CD14-positive monocyte (primary cell): ENCODE results near the gene PAX9. TPM values are rescaled to one million over a fixed set of nuclear protein-coding genes. Genes with fewer than 3 reads are reported as not detected.

Experiments used
- DNase-seq, 3 donors: peaks; one replicate each; pipeline ENCODE4 v3.0.0-alpha.2; 2011 to 2022
- H2AFZ ChIP-seq: 2 replicates; pipeline ENCODE4 v1.6.0; 2012; ENCODE audit warnings: mild to moderate bottlenecking, low read depth, low read length, inconsistent platforms; ENCODE audit not compliant: insufficient read depth, poor library complexity, severe bottlenecking
- H3K27ac ChIP-seq, 2 donors: 1 replicate in 1 of 2; 2 replicates in 1 of 2; pipeline ENCODE4 v1.5.1; 2012 to 2013; ENCODE audit warnings: low read length in 2 of 2, control low read depth in 1 of 2, inconsistent platforms in 1 of 2, low read depth in 1 of 2, mild to moderate bottlenecking in 1 of 2
- H3K27me3 ChIP-seq, 2 donors: one replicate each; pipeline versions ENCODE4 v1.6.0 to v1.6.1; 2011 to 2013; ENCODE audit warnings: low read length in 2 of 2; ENCODE audit not compliant: control insufficient read depth in 2 of 2, insufficient read depth in 2 of 2
- H3K36me3 ChIP-seq, 2 donors: replicated peaks in 1 of 2; 1 replicate in 1 of 2; 2 replicates in 1 of 2; pipeline versions ENCODE4 v1.5.1 to v1.6.1; 2012 to 2013; ENCODE audit warnings: low read length in 2 of 2, control low read depth in 1 of 2, inconsistent platforms in 1 of 2, mild to moderate bottlenecking in 1 of 2; ENCODE audit not compliant: insufficient read depth in 2 of 2, control insufficient read depth in 1 of 2
- H3K4me1 ChIP-seq, 2 donors: 1 replicate in 1 of 2; 2 replicates in 1 of 2; pipeline versions ENCODE4 v1.5.1 to v1.6.1; 2012 to 2013; ENCODE audit warnings: low read length in 2 of 2, control low read depth in 1 of 2, inconsistent platforms in 1 of 2, mild to moderate bottlenecking in 1 of 2, moderate library complexity in 1 of 2; ENCODE audit not compliant: insufficient read depth in 2 of 2, control insufficient read depth in 1 of 2
- H3K4me2 ChIP-seq: replicated peaks from 2 replicates; pipeline ENCODE3; 2012; ENCODE audit warnings: low read length, moderate library complexity, mild to moderate bottlenecking; ENCODE audit not compliant: poor library complexity, severe bottlenecking; ENCODE audit errors: extremely low read depth
- H3K4me3 ChIP-seq, 3 experiments: fragments of 200-600 bp in 1 of 3; sonication (generic) in 1 of 3; replicated peaks in 1 of 3; 1 replicate in 2 of 3; 2 replicates in 1 of 3; pipeline ENCODE4 v1.5.1; 2011 to 2013; ENCODE audit warnings: low read length in 3 of 3, mild to moderate bottlenecking in 3 of 3, control low read depth in 2 of 3, low read depth in 2 of 3, inconsistent platforms in 1 of 3, moderate library complexity in 1 of 3
- H3K79me2 ChIP-seq: 2 replicates; pipeline ENCODE4 v1.6.0; 2012; ENCODE audit warnings: mild to moderate bottlenecking, control low read depth, inconsistent platforms, low read length, moderate library complexity; ENCODE audit not compliant: insufficient read depth
- H3K9ac ChIP-seq: 2 replicates; pipeline ENCODE4 v1.6.0; 2017; ENCODE audit warnings: low read length, mild to moderate bottlenecking; ENCODE audit not compliant: insufficient read depth, poor library complexity, severe bottlenecking
- H3K9me3 ChIP-seq, 2 donors: replicated peaks in 1 of 2; 1 replicate in 1 of 2; 2 replicates in 1 of 2; pipeline versions ENCODE4 v1.5.1 to v1.6.1; 2012 to 2013; ENCODE audit warnings: low read length in 2 of 2, control low read depth in 1 of 2; ENCODE audit not compliant: control insufficient read depth in 1 of 2, insufficient read depth in 1 of 2
- H4K20me1 ChIP-seq: 2 replicates; pipeline ENCODE4 v1.6.0; 2012; ENCODE audit warnings: mild to moderate bottlenecking, low read length, control low read depth, moderate library complexity; ENCODE audit not compliant: insufficient read depth
- H3K27ac Mint-ChIP-seq, 7 donors: one replicate each; pipeline ENCODE4 v1.8.0; 2020; ENCODE audit warnings: mild to moderate bottlenecking in 7 of 7, mixed read lengths in 7 of 7, moderate library complexity in 6 of 7, inconsistent platforms in 2 of 7
- H3K27me3 Mint-ChIP-seq, 3 donors: one replicate each; pipeline ENCODE4 v1.8.0; 2021 to 2022; ENCODE audit warnings: low read depth in 3 of 3, mild to moderate bottlenecking in 3 of 3, mixed read lengths in 3 of 3, moderate library complexity in 3 of 3, inconsistent platforms in 1 of 3
- H3K36me3 Mint-ChIP-seq, 2 donors: one replicate each; pipeline ENCODE4 v1.8.0; 2020; ENCODE audit warnings: mixed read lengths in 2 of 2, inconsistent platforms in 1 of 2, mild to moderate bottlenecking in 1 of 2
- H3K4me1 Mint-ChIP-seq: one replicate; pipeline ENCODE4 v1.8.0; 2020; ENCODE audit warnings: mild to moderate bottlenecking, mixed read lengths
- H3K4me3 Mint-ChIP-seq, 2 donors: one replicate each; pipeline ENCODE4 v1.8.0; 2020; ENCODE audit warnings: mild to moderate bottlenecking in 2 of 2, mixed read lengths in 2 of 2, moderate library complexity in 1 of 2
- H3K9me3 Mint-ChIP-seq, 7 donors: one replicate each; pipeline ENCODE4 v1.8.0; 2020 to 2022; ENCODE audit warnings: mixed read lengths in 7 of 7, mild to moderate bottlenecking in 6 of 7, moderate library complexity in 6 of 7, inconsistent platforms in 2 of 7
- WGBS: methylation state at CpG from one replicate; pipeline ENCODE4 v1.1.5; 2013; ENCODE audit warnings: missing lambda C conversion rate; ENCODE audit not compliant: insufficient coverage; 5-methylcytosine and 5-hydroxymethylcytosine counted together
- intact Hi-C, 2 donors: fragments of 100-400 bp; cut with micrococcal nuclease; formaldehyde crosslinking; loops; one replicate each; pipeline versions ENCODE4 v1.15.0 to v1.15.1; 2023
- polyA minus RNA-seq: library from RNA; depleted of rRNA, polyadenylated mRNA; stranded (reverse); fragments of >200 nt; gene quantifications from 2 replicates; pipeline ENCODE4 v1.2.3, GENCODE V29; 2012
- polyA plus RNA-seq, 3 donors: library from polyadenylated mRNA; depleted of rRNA in 1 of 3; unstranded in 2 of 3; stranded (reverse) in 1 of 3; fragments of 300-500 nt in 2 of 3; fragments of >200 nt in 1 of 3; fragmentation: Illumina TruSeq in 2 of 3; gene quantifications; 1 replicate in 2 of 3; 2 replicates in 1 of 3; pipeline ENCODE4 v1.2.3, GENCODE V29; 2012 to 2021
- total RNA-seq, 12 experiments: library from RNA in 1 of 12; stranded (reverse) in 1 of 12; fragments of 120-200 nt in 1 of 12; gene quantifications; one replicate each; pipeline ENCODE4 v1.2.4 and lab custom pipeline; 2013 to 2026; ENCODE audit warnings: mixed read lengths in 6 of 12, inconsistent platforms in 1 of 12
- TF ChIP-seq, protein P1 (sequence below): fragments of 200-600 bp; IDR thresholded peaks from one replicate; pipeline ENCODE4 v1.8.0; 2022; ENCODE audit warnings: antibody characterized with exemption, mild to moderate bottlenecking

Gene PAX9
- not detected for total RNA-seq (2013)
- polyA plus RNA-seq, result not detected
- 0.08 and 0.14 TPM in 2 replicates for polyA minus RNA-seq
- total RNA-seq (lab: John Stamatoyannopoulos, UW), result 0 to 18.6 (median 0.08) reads per million in 11 experiments

DNA sequence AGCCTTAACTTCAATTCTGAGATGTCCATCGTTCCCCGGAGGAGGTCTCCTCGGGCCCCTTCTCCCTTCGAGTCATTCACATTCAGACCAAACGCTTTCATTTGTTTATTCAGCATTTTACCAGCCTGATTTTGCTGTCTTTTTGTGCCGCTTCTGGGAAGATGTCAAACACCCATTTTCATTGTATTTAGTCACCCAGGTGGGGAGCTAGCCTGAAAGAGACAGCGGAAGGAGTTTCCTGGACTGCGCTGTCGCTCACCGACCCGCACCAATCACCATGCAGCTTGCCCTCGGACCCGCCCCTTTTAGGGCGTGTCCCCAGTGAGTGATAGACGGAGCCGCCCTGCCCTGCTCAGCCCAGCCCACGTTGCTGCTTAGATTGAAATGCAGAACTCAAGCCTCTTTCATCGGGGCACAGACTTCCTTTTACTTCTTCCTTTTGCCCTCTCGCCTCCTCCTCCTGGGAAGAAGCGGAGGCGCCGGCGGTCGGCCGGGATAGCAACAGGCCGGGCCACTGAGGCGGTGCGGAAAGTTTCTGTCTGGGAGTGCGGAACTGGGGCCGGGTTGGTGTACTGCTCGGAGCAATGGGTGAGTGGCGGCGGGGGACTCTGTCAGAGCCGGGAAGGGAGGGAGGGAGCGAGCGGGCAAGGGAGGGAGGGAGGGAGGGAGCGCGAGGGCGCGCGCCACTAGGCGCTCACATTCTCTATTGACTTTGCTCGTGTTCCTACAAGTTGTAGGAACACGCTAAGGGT lies at the start of gene PAX9:
Gene PAX9, plus strand, starts transcription at position 355 of the 752 bp plus-strand sequence. Its CDS starts 230 bp downstream, at position 585.
- no peak within 1 kb of the TSS for H2AFZ ChIP-seq
- peak within 1 kb of the TSS; percentile 61 for H3K4me2 ChIP-seq
- peaks cover 95 to 100% of the 10 kb centered on the region in 2 donors for H3K27me3 ChIP-seq
- peak; percentile 1 to 42 (median 15) for DNase-seq
- Mint-ChIP-seq H3K27ac (peak within 1 kb of the TSS in 3 of 7 donors; percentile 1 to 24 (median 18)), H3K4me3 (peak within 1 kb of the TSS; percentile 47 to 89), H3K36me3 (peaks cover 19 to 20% of the 10 kb centered on the region in 2 donors), H3K4me1 (peaks cover 21% of the 10 kb centered on the region), H3K9me3 (peaks cover 24 to 77% (median 62%) of the 10 kb centered on the region in 7 donors), H3K27me3 (peaks cover 97 to 100% (median 99%) of the 10 kb centered on the region in 3 donors)
- H3K79me2 ChIP-seq, result no peaks in the 10 kb centered on the region
- TF ChIP-seq, protein P1, sequence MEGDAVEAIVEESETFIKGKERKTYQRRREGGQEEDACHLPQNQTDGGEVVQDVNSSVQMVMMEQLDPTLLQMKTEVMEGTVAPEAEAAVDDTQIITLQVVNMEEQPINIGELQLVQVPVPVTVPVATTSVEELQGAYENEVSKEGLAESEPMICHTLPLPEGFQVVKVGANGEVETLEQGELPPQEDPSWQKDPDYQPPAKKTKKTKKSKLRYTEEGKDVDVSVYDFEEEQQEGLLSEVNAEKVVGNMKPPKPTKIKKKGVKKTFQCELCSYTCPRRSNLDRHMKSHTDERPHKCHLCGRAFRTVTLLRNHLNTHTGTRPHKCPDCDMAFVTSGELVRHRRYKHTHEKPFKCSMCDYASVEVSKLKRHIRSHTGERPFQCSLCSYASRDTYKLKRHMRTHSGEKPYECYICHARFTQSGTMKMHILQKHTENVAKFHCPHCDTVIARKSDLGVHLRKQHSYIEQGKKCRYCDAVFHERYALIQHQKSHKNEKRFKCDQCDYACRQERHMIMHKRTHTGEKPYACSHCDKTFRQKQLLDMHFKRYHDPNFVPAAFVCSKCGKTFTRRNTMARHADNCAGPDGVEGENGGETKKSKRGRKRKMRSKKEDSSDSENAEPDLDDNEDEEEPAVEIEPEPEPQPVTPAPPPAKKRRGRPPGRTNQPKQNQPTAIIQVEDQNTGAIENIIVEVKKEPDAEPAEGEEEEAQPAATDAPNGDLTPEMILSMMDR, result no peak
- WGBS, result 2% methylated on average over 30 of the region's 44 CpGs
- intact Hi-C loops, result no loop called here
- H3K9ac ChIP-seq, result no peak within 1 kb of the TSS
- peaks cover 34 to 93% of the 10 kb centered on the region in 2 donors for H3K9me3 ChIP-seq
- H4K20me1 ChIP-seq, result no peaks in the 10 kb centered on the region
- H3K4me3 ChIP-seq, result peak within 1 kb of the TSS in 1 of 3 experiments; percentile 57
- no peaks in the 10 kb centered on the region for H3K36me3 ChIP-seq
- H3K27ac ChIP-seq, result no peak within 1 kb of the TSS
- H3K4me1 ChIP-seq, result peaks cover 4 to 10% of the 10 kb centered on the region in 2 donors

DNA sequence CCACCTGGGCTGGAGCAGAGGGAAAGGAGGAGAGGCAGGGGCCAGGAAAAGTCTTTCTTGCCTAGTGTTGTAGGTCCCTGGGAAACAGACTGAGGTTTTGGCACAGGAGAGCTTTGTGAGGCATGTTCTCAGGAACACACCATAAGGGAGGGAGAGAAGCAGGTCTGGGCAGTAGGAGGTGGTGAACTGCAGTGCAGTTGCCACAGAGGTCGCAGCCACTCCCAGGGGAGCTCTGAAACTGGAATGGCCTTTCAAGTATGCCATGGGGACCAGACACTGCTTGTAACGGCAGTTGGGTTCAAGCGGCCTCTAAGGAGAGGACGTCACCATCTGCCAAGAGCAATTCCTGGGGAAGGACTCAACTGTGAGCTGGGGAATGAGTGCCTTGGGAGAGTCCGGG lies 43.8 kb upstream of the PAX9 start:
- TF ChIP-seq, protein P1, result no peak
- Histone ChIP-seq H3K4me3 (no peak overlapping the region), H3K27me3 (no peaks in the 10 kb centered on the region), H3K9me3 (no peaks in the 10 kb centered on the region), H2AFZ (no peak overlapping the region), H3K79me2 (no peaks in the 10 kb centered on the region), H3K4me1 (no peaks in the 10 kb centered on the region), H3K27ac (no peak overlapping the region), H3K4me2 (no peak overlapping the region), H3K9ac (no peak overlapping the region), H4K20me1 (no peaks in the 10 kb centered on the region), H3K36me3 (no peaks in the 10 kb centered on the region)
- DNase-seq, result no peak
- Mint-ChIP-seq H3K4me3 (no peak overlapping the region), H3K4me1 (no peaks in the 10 kb centered on the region), H3K27ac (no peak overlapping the region), H3K27me3 (peaks cover 2 to 4% (median 3%) of the 10 kb centered on the region in 3 donors), H3K36me3 (no peaks in the 10 kb centered on the region), H3K9me3 (peaks cover 0 to 11% (median 3%) of the 10 kb centered on the region in 7 donors)
- 63% methylated on average over 4 of the region's 5 CpGs for WGBS
- intact Hi-C loops, result no loop called here
